Hepatocyte (in vitro differentiated cells): ENCODE results near the gene SOX6. TPM values are rescaled to one million over a fixed set of nuclear protein-coding genes. Genes with fewer than 3 reads are reported as not detected.

Source experiments
- DNase-seq: peaks from one replicate; pipeline ENCODE4 v3.0.0-alpha.2; 2016; ENCODE audit warnings: low spot score
- H2AFZ ChIP-seq: fragments of 200-600 bp; sonication (generic); 2 replicates; pipeline ENCODE4 v1.6.0; 2016; ENCODE audit warnings: antibody characterized with exemption, mild to moderate bottlenecking
- H3K27ac ChIP-seq: fragments of 200-600 bp; sonication (generic); 2 replicates; pipeline ENCODE4 v1.5.1; 2016; ENCODE audit warnings: mild to moderate bottlenecking
- H3K27me3 ChIP-seq: fragments of 200-600 bp; sonication (generic); 2 replicates; pipeline ENCODE4 v1.6.1; 2016
- H3K36me3 ChIP-seq: fragments of 200-600 bp; sonication (generic); replicated peaks from 2 replicates; pipeline ENCODE4 v1.5.1; 2016; ENCODE audit warnings: low read depth; ENCODE audit not compliant: insufficient read depth
- H3K4me1 ChIP-seq: fragments of 200-600 bp; sonication (generic); 2 replicates; pipeline ENCODE4 v1.5.1; 2016; ENCODE audit warnings: mild to moderate bottlenecking, moderate library complexity; ENCODE audit not compliant: insufficient read depth
- H3K4me2 ChIP-seq: fragments of 200-600 bp; sonication (generic); 2 replicates; pipeline ENCODE4 v1.6.0; 2016
- H3K4me3 ChIP-seq: fragments of 200-600 bp; sonication (generic); 2 replicates; pipeline ENCODE4 v1.5.1; 2016; ENCODE audit warnings: mild to moderate bottlenecking
- H3K79me2 ChIP-seq: fragments of 200-600 bp; sonication (generic); 2 replicates; pipeline ENCODE4 v1.6.0; 2017; ENCODE audit warnings: mild to moderate bottlenecking
- H3K9me2 ChIP-seq: fragments of 200-600 bp; sonication (generic); replicated peaks from 2 replicates; pipeline ENCODE4 v1.6.0; 2017; ENCODE audit warnings: mild to moderate bottlenecking; ENCODE audit not compliant: insufficient read depth
- H3K9me3 ChIP-seq: fragments of 200-600 bp; sonication (generic); 2 replicates; pipeline ENCODE4 v1.5.1; 2016; ENCODE audit warnings: low read depth, mild to moderate bottlenecking
- H4K20me1 ChIP-seq: fragments of 200-600 bp; sonication (generic); 2 replicates; pipeline ENCODE4 v1.6.0; 2016; ENCODE audit warnings: mild to moderate bottlenecking; ENCODE audit not compliant: insufficient read depth, poor library complexity, severe bottlenecking
- EZH2 ChIP-seq: fragments of 200-600 bp; sonication (generic); IDR thresholded peaks from 2 replicates; pipeline ENCODE4 v1.6.1; 2016; ENCODE audit warnings: antibody characterized with exemption, mild to moderate bottlenecking, borderline replicate concordance
- EZH2phosphoT487 ChIP-seq: fragments of 200-600 bp; sonication (generic); IDR thresholded peaks from one replicate; pipeline ENCODE4 v1.6.1; 2018; ENCODE audit warnings: antibody characterized with exemption, mild to moderate bottlenecking, low read depth, moderate library complexity; ENCODE audit not compliant: unreplicated experiment, severe bottlenecking
- WGBS: methylation state at CpG from one replicate; pipeline ENCODE4 v1.1.6; 2016; ENCODE audit warnings: low lambda C conversion rate; ENCODE audit errors: missing lambda C conversion rate; 5-methylcytosine and 5-hydroxymethylcytosine counted together
- polyA plus RNA-seq: library from polyadenylated mRNA; unstranded; fragments of >200 nt; fragmentation: Nextera tagmentation; extraction: Ambion mirVana; gene quantifications from 2 replicates; pipeline ENCODE4 v1.2.1, GENCODE V29; 2016
- total RNA-seq: library from RNA; depleted of rRNA; stranded (reverse); fragments of >200 nt; gene quantifications from 2 replicates; pipeline ENCODE4 v1.2.3, GENCODE V29; 2014
- TF ChIP-seq, protein P1 (sequence below): fragments of 200-600 bp; sonication (generic); IDR thresholded peaks from 2 replicates; pipeline ENCODE4 v1.5.1; 2016; ENCODE audit warnings: antibody characterized with exemption, mild to moderate bottlenecking; ENCODE audit not compliant: poor library complexity

Gene SOX6
- total and polyA plus RNA-seq, 2 experiments from 2014 or later, result 23.2 to 75.7 TPM

DNA sequence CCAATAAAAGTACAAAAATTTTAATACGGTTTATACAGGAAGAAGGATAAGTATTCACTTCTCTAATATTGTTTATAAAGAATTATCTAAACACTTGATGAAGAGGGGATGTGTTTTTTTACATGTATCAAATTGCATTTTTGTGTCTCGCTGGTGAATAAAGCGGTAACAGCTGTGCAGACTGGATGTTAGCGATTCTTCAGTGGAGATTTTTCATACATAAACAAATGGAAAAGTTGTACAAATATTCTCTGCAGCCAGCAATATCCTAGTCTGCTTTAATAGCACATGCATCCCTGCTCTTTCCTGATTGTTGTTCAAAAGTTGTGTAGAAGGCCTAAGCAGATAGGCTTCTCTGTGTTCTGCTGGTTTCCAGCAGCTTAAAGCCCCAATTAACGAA, 369.3 kb downstream of the SOX6 start:
- H3K4me3 ChIP-seq, result no peak overlapping the region
- no peaks in the 10 kb centered on the region for H3K79me2 ChIP-seq
- H3K36me3 ChIP-seq, result no peaks in the 10 kb centered on the region
- DNase-seq, result no peak
- H2AFZ ChIP-seq, result no peak overlapping the region
- H3K9me2 ChIP-seq, result no peaks in the 10 kb centered on the region
- H3K27me3 ChIP-seq, result no peaks in the 10 kb centered on the region
- TF ChIP-seq EZH2phosphoT487 (peak; percentile 71), EZH2 (no peak)
- TF ChIP-seq, protein P1, sequence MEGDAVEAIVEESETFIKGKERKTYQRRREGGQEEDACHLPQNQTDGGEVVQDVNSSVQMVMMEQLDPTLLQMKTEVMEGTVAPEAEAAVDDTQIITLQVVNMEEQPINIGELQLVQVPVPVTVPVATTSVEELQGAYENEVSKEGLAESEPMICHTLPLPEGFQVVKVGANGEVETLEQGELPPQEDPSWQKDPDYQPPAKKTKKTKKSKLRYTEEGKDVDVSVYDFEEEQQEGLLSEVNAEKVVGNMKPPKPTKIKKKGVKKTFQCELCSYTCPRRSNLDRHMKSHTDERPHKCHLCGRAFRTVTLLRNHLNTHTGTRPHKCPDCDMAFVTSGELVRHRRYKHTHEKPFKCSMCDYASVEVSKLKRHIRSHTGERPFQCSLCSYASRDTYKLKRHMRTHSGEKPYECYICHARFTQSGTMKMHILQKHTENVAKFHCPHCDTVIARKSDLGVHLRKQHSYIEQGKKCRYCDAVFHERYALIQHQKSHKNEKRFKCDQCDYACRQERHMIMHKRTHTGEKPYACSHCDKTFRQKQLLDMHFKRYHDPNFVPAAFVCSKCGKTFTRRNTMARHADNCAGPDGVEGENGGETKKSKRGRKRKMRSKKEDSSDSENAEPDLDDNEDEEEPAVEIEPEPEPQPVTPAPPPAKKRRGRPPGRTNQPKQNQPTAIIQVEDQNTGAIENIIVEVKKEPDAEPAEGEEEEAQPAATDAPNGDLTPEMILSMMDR, result no peak
- no peaks in the 10 kb centered on the region for H3K9me3 ChIP-seq
- H4K20me1 ChIP-seq, result no peaks in the 10 kb centered on the region
- H3K4me1 ChIP-seq, result no peaks in the 10 kb centered on the region
- H3K4me2 ChIP-seq, result no peak overlapping the region
- H3K27ac ChIP-seq, result peak overlapping the region; percentile 4
- WGBS, result 67% methylated on average over 5 of the region's 5 CpGs

DNA sequence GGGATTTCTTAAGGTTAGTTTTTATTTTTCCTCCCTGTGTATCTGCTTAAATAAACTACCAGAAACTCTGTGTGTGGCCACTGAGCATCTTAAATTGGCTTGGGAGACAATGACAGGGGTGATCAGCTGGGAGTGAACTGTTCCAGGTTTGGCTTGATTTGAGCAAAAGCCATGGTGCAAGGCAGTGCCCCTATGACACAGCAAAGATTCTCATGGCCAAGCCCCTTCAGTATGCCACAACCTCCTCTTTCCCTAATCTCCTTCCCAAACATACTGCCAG, 370.5 kb downstream of the SOX6 start:
- DNase-seq, result no peak
- H2AFZ ChIP-seq, result no peak overlapping the region
- H3K4me2 ChIP-seq, result no peak overlapping the region
- no peak overlapping the region for H3K27ac ChIP-seq
- no peaks in the 10 kb centered on the region for H3K27me3 ChIP-seq
- H4K20me1 ChIP-seq, result no peaks in the 10 kb centered on the region
- H3K4me3 ChIP-seq, result no peak overlapping the region
- no peak for TF ChIP-seq EZH2
- TF ChIP-seq EZH2phosphoT487, result no peak
- TF ChIP-seq, protein P1, result no peak
- H3K79me2 ChIP-seq, result no peaks in the 10 kb centered on the region
- no peaks in the 10 kb centered on the region for H3K36me3 ChIP-seq
- H3K9me3 ChIP-seq, result no peaks in the 10 kb centered on the region
- H3K9me2 ChIP-seq, result no peaks in the 10 kb centered on the region
- no peaks in the 10 kb centered on the region for H3K4me1 ChIP-seq

DNA sequence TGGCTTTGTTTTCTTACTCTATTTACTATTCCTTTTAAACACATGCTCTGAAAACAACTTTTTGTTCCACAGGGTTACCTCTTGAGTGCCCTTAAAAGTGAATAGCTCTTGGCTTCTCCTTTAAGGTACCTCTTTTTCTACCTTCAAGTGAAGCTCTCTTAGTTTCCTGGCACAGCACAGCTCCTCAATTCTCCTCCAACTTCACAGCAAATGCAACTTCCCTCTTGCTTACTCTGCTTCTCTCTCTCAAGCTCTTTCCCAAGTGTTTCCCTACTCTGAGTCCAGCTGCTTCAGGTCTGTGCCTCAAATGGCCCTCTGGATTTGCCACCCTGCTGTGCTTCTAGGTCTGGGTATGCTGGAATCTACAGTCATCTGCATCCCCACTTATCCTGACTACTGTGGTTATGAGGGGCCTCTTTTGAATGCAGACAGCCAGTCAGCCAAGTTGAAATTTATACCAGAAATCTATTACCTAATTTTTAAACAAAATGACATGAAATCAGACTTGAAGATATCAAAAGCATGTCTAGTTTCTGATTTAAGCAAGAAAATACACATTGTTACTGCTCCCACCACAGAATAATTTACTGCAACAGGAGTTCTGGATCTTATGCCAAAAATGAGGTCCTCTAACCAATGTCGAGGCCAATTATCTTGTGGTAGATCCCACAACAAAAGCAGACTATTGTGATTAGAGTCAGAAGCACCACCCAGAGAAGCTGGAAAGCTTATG, 371.1 kb downstream of the SOX6 start:
- Histone ChIP-seq H3K79me2 (no peaks in the 10 kb centered on the region), H3K27me3 (no peaks in the 10 kb centered on the region), H3K4me1 (no peaks in the 10 kb centered on the region), H4K20me1 (no peaks in the 10 kb centered on the region), H3K9me3 (no peaks in the 10 kb centered on the region), H3K4me2 (no peak overlapping the region), H3K9me2 (no peaks in the 10 kb centered on the region), H3K36me3 (no peaks in the 10 kb centered on the region), H3K4me3 (no peak overlapping the region), H3K27ac (no peak overlapping the region), H2AFZ (no peak overlapping the region)
- DNase-seq, result no peak
- 50% methylated on average over 1 of the region's 1 CpG for WGBS
- TF ChIP-seq EZH2 (no peak), EZH2phosphoT487 (no peak)
- TF ChIP-seq, protein P1, result no peak

DNA sequence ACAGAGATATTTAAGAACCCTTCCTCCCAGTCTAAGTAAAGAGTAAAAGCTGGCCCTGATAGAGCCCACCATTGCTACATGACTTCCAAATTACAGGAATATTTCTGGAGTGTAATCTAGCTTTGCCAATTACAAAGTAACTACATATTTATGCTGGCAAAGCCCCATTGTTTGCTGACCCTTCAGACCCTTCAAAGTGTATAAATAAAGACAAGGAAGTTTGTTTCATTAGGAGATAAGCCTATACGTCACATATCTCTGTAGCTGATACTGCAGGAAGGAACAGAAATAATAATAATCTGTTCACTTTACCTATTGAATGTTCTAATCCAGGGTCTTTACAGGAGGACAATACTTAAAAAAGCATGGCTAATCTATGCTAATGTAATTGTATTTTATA, 375.1 kb downstream of the SOX6 start:
- H3K4me1 ChIP-seq, result no peaks in the 10 kb centered on the region
- H2AFZ ChIP-seq, result no peak overlapping the region
- H3K27me3 ChIP-seq, result no peaks in the 10 kb centered on the region
- no peak overlapping the region for H3K4me3 ChIP-seq
- DNase-seq, result no peak
- TF ChIP-seq EZH2, result no peak
- TF ChIP-seq EZH2phosphoT487, result no peak
- TF ChIP-seq, protein P1, result no peak
- no peaks in the 10 kb centered on the region for H3K9me3 ChIP-seq
- 74% methylated on average over 1 of the region's 1 CpG for WGBS
- no peaks in the 10 kb centered on the region for H4K20me1 ChIP-seq
- no peaks in the 10 kb centered on the region for H3K79me2 ChIP-seq
- H3K36me3 ChIP-seq, result no peaks in the 10 kb centered on the region
- H3K4me2 ChIP-seq, result no peak overlapping the region
- H3K9me2 ChIP-seq, result no peaks in the 10 kb centered on the region
- no peak overlapping the region for H3K27ac ChIP-seq
